ENCODE measurements around the gene DOHH. TPM values are rescaled to one million over a fixed set of nuclear protein-coding genes. Genes with fewer than 3 reads are reported as not detected.

The DOHH gene
- total RNA-seq, 2 donors from 2014 or later, result 14.1 to 18.4 TPM

GRCh38 chr19:3524078-3524842 is 23.8 kb upstream of the DOHH start:
- no peak overlapping the region for H3K4me3 ChIP-seq
- no peak for TF ChIP-seq CTCF (IDR thresholded peaks at IDR 0.05)
- no peak for DNase-seq (ENCODE audit: low spot score)
- no peaks in the 10 kb centered on the region for H3K4me1 ChIP-seq
- H3K27ac ChIP-seq, result no peak overlapping the region
- H3K36me3 ChIP-seq, result peaks cover 54% of the 10 kb centered on the region
- no peaks in the 10 kb centered on the region for H3K9me3 ChIP-seq
- no peaks in the 10 kb centered on the region for H3K27me3 ChIP-seq

GRCh38 chr19:3523361-3524077 is 23.0 kb upstream of the DOHH start:
- Histone ChIP-seq H3K27me3 (no peaks in the 10 kb centered on the region), H3K4me3 (no peak overlapping the region), H3K36me3 (peaks cover 54% of the 10 kb centered on the region), H3K27ac (no peak overlapping the region), H3K9me3 (no peaks in the 10 kb centered on the region), H3K4me1 (no peaks in the 10 kb centered on the region)
- no peak for DNase-seq (ENCODE audit: low spot score)
- no peak for TF ChIP-seq CTCF (IDR thresholded peaks at IDR 0.05)

GRCh38 chr19:3522421-3523360 is 22.2 kb upstream of the DOHH start:
- no peaks in the 10 kb centered on the region for H3K4me1 ChIP-seq
- no peak for DNase-seq (ENCODE audit: low spot score)
- peaks cover 47% of the 10 kb centered on the region for H3K36me3 ChIP-seq
- H3K4me3 ChIP-seq, result no peak overlapping the region
- no peaks in the 10 kb centered on the region for H3K27me3 ChIP-seq
- no peak overlapping the region for H3K27ac ChIP-seq
- no peak for TF ChIP-seq CTCF (IDR thresholded peaks at IDR 0.05)
- H3K9me3 ChIP-seq, result no peaks in the 10 kb centered on the region

GRCh38 chr19:3521104-3521445 is 20.6 kb upstream of the DOHH start:
- peaks cover 31% of the 10 kb centered on the region for H3K36me3 ChIP-seq
- H3K9me3 ChIP-seq, result no peaks in the 10 kb centered on the region
- no peak overlapping the region for H3K27ac ChIP-seq
- no peak overlapping the region for H3K4me3 ChIP-seq
- H3K4me1 ChIP-seq, result peaks cover 0 to 10% of the 10 kb centered on the region in 2 donors
- no peak for TF ChIP-seq CTCF (IDR thresholded peaks at IDR 0.05)
- DNase-seq (ENCODE audit: low spot score), result no peak
- no peaks in the 10 kb centered on the region for H3K27me3 ChIP-seq

GRCh38 chr19:3520166-3521103 is 20.0 kb upstream of the DOHH start:
- Histone ChIP-seq H3K27me3 (no peaks in the 10 kb centered on the region), H3K4me1 (peaks cover 0 to 13% of the 10 kb centered on the region in 2 donors), H3K9me3 (no peaks in the 10 kb centered on the region), H3K36me3 (peaks cover 26% of the 10 kb centered on the region), H3K27ac (no peak overlapping the region), H3K4me3 (no peak overlapping the region)
- no peak for DNase-seq (ENCODE audit: low spot score)
- no peak for TF ChIP-seq CTCF (IDR thresholded peaks at IDR 0.05)

Measured in right atrium auricular region (tissue), 2 donors.